Stimulated activated CD8-positive, alpha-beta memory T cell treated with anti-CD3 and anti-CD28 coated beads, Interleukin-15, amount 100 ng/mL, for 24 hours (primary cell): ENCODE measurements around the gene ACTL6B.

ENCODE experiments used
- DNase-seq: peaks from one replicate; pipeline ENCODE4 v3.0.0-alpha.2; 2020; ENCODE audit warnings: low read depth

The ACTL6B gene

GRCh38 chr7:100627238-100627549 lies 29.1 kb downstream of the ACTL6B start:
- DNase-seq: no peak

- peak; percentile 71 for DNase-seq
Observed at GRCh38 chr7:100626530-100627237, 29.6 kb downstream of the ACTL6B start.

GRCh38 chr7:100626055-100626454 lies 30.2 kb downstream of the ACTL6B start:
- DNase-seq: no peak

GRCh38 chr7:100623951-100624824 lies 32.1 kb downstream of the ACTL6B start:
- no peak for DNase-seq

GRCh38 chr7:100621554-100621953 lies 34.7 kb downstream of the ACTL6B start:
- DNase-seq: no peak

GRCh38 chr7:100620804-100621203 lies 35.4 kb downstream of the ACTL6B start:
- no peak for DNase-seq

- no peak for DNase-seq
Observed at GRCh38 chr7:100620239-100620638, 36.0 kb downstream of the ACTL6B start.

- no peak for DNase-seq
Observed at GRCh38 chr7:100614308-100614861, 41.9 kb downstream of the ACTL6B start.

GRCh38 chr7:100613412-100614175 lies 42.7 kb downstream of the ACTL6B start:
- no peak for DNase-seq

GRCh38 chr7:100612730-100613390 lies 43.4 kb downstream of the ACTL6B start:
- DNase-seq: no peak

- peak; percentile 96 for DNase-seq
Observed at GRCh38 chr7:100611983-100612729, 44.1 kb downstream of the ACTL6B start, which contains the start of gene MOSPD3. MOSPD3 (plus strand) TSS chr7:100612540; CDS start chr7:100612792, 252 bp downstream.

GRCh38 chr7:100609958-100610357 lies 46.3 kb downstream of the ACTL6B start:
- no peak for DNase-seq

- no peak for DNase-seq
Observed at GRCh38 chr7:100607111-100607510, 49.1 kb downstream of the ACTL6B start.

- no peak for DNase-seq
Observed at GRCh38 chr7:100606313-100606712, 49.9 kb downstream of the ACTL6B start.

- DNase-seq: no peak
Observed at GRCh38 chr7:100604976-100605911, 51.0 kb downstream of the ACTL6B start.

- DNase-seq: peak; percentile 41
Observed at GRCh38 chr7:100604028-100604975, 51.9 kb downstream of the ACTL6B start.

GRCh38 chr7:100603726-100604027 lies 52.6 kb downstream of the ACTL6B start:
- no peak for DNase-seq

GRCh38 chr7:100602889-100603725 lies 53.1 kb downstream of the ACTL6B start:
- DNase-seq: no peak
